GM10248 (cell line): ENCODE results near the gene TYW1B.
"Not testable (repeated sequence)": the region's sequence is repeated elsewhere in the genome, so short reads cannot be mapped to it uniquely, and the experiment has no call there.

Experiments
- CTCF ChIA-PET: fragments of 300-600 bp; sonication (Branson Sonifier 250); formaldehyde crosslinking; extraction: SDS; loops from one replicate; lab custom pipeline; 2021; ENCODE audit warnings: antibody characterized with exemption; lab: Yijun Ruan, JAX
- POLR2A ChIA-PET: fragments of 350-650 bp; sonication (Branson Sonifier 250); formaldehyde crosslinking; extraction: SDS; loops from one replicate; lab custom pipeline; 2020; ENCODE audit warnings: antibody characterized with exemption; lab: Yijun Ruan, JAX
- DNase-seq: peaks from one replicate; pipeline ENCODE4 v3.0.0; 2012; ENCODE audit errors: extremely low spot score
- CTCF ChIP-seq: IDR thresholded peaks from 2 replicates; pipeline ENCODE4 v1.5.1; 2012; ENCODE audit warnings: mild to moderate bottlenecking, low read depth; ENCODE audit errors: extremely low read depth, missing control alignments, control extremely low read depth

Gene TYW1B

GRCh38 chr7:72676880-72677279 lies 151.1 kb downstream of the TYW1B start:
- POLR2A ChIA-PET, CTCF ChIA-PET, DNase-seq: not testable (repeated sequence)

DNA sequence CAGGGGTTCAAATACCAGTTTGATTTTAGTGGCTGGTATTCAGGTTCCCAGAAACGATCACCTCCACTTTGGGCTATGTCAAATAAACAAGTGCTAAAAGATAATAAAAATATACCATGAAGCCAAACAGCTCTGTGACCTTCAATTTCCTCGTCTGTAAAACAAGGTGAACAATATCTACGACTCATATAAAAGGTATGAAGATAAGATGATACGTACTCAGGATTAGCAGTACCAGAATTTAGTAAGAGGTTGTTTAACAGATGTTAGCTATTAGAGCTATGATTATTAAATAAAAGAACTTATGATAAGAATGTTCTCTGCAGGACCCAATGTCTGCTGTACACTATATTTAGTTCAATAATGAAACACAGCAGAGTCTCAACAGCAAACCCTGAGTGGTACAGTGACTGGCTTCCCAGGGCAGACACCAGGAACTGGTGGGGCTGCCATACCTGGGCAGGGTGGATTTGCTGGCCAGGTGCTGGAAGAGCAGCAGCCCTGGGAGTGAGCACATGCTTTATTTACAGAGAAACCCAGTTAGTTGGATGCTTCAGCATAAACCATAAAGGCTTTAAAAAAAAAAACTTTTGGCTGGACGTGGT lies 151.8 kb downstream of the TYW1B start:
- CTCF ChIA-PET, POLR2A ChIA-PET: not testable (repeated sequence)

DNA sequence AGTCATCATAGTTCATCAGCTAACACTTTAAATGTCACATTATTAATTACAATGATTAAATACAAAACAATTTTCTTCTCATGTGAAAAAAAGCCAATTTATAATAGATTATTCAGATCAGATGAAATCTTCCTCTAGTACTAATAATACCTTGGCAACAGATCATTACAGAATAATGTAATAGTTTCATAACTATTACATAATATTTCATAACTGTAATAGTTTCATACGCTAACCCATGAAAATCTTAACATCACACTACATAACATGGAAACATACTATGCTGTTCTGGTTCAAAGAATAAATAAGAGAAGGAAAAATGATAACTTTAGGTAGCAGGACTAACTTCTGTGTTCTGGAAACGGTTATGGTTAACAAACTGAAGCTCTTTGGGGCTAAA lies 152.3 kb downstream of the TYW1B start:
- DNase-seq, CTCF ChIA-PET, POLR2A ChIA-PET: not testable (repeated sequence)

More for the DNA sequence above, 151.8 kb downstream of the TYW1B start:
- DNase-seq, result not testable (repeated sequence)

DNA sequence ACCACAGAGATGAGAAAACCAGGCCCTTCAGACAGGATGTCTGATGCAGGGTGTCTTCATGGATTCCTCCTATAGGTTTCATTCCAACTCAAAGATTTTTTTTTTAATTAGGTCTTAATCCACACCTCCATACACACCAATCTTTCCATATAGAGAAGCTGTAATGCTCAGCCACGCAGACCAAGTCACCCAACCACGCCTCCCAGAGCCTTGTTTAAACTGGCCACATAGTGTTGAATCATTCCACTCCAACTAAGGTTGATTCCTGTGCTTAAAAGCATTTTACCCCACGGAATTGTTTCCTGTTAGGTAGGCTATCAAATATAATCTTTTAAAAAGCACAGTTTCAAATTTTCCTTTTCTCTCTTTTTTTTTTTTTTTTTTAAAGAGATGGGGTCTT lies 153.6 kb downstream of the TYW1B start:
- DNase-seq, result no peak
- ChIA-PET CTCF (no interaction called here), POLR2A (no interaction called here)
- TF ChIP-seq CTCF, result no peak

GRCh38 chr7:72670850-72671249 lies 157.2 kb downstream of the TYW1B start:
- DNase-seq, POLR2A ChIA-PET, CTCF ChIA-PET: not testable (repeated sequence)

DNA sequence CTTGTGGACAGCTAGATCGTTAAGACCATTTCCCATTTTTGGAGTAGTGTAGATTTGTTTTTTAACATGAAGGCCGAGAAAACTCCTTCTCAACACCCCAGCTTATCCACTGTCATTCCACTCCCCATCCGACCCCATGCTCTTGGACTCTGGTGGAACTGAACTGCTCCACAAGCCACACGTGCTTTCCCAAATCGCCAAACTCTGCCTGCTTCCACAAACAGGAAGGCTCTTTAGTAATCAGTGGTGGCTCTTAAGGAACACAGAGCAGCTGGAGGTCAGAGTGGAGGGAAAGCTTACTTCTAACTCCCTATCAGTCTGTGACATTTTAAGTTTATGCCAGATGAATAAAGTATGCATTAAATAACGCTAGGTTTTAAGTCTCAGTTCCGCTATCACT lies 159.6 kb downstream of the TYW1B start:
- DNase-seq, CTCF ChIA-PET, POLR2A ChIA-PET: not testable (repeated sequence)

GRCh38 chr7:72667049-72667448 lies 161.0 kb downstream of the TYW1B start:
- POLR2A ChIA-PET, CTCF ChIA-PET, DNase-seq: not testable (repeated sequence)

GRCh38 chr7:72648574-72648973 lies 179.4 kb downstream of the TYW1B start:
- CTCF ChIA-PET, DNase-seq, POLR2A ChIA-PET: not testable (repeated sequence)

GRCh38 chr7:72643708-72644107 lies 184.3 kb downstream of the TYW1B start:
- POLR2A ChIA-PET, DNase-seq, CTCF ChIA-PET: not testable (repeated sequence)

DNA sequence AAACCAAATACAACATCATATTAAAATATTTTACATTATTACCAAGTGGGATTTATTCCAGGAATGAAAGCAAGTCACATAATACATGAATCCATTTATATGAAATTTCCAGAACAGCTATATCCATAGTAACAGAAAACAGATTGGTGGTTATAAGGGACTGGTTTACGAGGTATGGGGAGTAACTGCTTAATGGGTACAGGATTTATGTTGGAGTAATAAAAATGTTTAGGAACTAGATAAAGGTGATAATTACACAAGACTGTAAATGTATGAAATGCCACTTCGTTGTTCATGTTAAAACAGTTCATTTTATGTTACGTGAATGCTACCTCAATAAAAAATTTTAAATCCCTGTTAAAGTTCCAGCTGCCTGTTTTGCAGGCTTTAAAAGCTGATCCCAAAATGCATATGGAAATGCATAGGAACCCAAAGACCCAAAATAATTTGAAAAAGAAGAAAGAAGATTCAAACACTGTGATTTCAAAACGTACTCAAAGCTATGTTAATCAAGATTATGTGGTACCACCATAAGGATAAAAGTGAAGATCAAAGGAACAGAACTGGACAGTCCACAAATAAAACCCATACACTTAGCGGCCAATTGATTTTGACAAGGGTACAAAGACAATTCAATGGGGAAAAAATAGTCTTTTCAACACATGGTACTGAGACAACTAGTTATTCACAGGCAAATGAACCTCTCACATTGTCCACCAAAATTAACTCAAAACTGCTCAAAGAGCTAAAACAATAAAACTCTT lies 186.3 kb downstream of the TYW1B start:
- CTCF ChIA-PET, POLR2A ChIA-PET, DNase-seq: not testable (repeated sequence)

DNA sequence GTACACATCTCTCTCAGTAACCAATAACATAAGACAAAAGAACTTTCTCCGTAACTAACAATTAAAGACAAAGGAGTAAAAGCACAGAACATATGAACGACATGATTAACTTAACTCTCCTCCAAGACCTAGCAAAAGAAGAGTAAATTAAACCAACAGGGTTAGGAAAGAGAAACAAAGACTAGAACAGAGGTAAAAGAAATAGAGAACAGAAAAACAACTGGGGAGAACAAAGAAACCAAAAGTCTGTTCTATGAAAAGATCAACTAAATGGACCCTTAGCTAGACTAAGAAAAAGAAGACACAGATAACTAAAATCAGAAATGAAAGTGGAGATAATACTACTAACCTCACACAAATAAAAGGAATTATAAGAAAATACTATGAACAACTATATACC lies 187.3 kb downstream of the TYW1B start:
- DNase-seq, POLR2A ChIA-PET, CTCF ChIA-PET: not testable (repeated sequence)

DNA sequence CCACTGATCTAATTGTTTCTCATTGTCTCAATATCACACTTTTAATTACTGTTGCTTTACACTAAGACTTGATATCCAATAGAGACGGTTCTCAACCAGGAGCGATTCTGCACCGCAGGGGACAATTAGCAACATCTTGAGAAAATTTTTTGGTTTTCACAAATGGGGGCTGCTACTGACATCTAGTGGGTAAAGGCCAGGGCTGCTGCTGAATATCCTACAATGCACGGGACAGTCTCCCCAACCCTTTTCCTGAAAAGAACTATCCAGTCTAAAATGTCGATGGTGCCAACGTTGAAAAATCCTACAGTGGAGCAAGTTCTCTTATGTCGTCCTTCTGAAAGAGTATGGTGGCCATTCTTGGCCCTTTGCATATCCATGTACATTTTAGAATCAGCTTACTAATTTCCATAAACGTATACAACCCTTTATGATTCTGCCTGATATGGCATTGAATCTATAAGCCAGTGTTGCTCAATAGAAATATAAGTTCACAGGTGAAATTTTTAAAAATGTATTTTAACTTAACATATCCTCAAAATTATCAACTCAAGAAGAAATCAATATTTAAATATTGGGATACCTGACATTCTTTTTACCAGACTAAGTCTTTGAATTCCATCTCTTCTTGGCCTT lies 192.6 kb downstream of the TYW1B start:
- POLR2A ChIA-PET, DNase-seq: not testable (repeated sequence)
- CTCF ChIA-PET, result interaction anchor here (1.1 to 1.3 kb wide), 2 partner anchors 17 to 883 kb away, joined by 3 read pairs; no protein-coding TSS in a partner anchor

- POLR2A ChIA-PET, CTCF ChIA-PET, DNase-seq: not testable (repeated sequence)
Measured at GRCh38 chr7:72632765-72633292, 195.2 kb downstream of the TYW1B start.

- CTCF ChIA-PET, POLR2A ChIA-PET: not testable (repeated sequence)
Measured at GRCh38 chr7:72628375-72628774, 199.6 kb downstream of the TYW1B start.

GRCh38 chr7:72626428-72627011 lies 201.5 kb downstream of the TYW1B start:
- CTCF ChIA-PET, POLR2A ChIA-PET, DNase-seq: not testable (repeated sequence)

More at GRCh38 chr7:72628375-72628774, 199.6 kb downstream of the TYW1B start:
- DNase-seq, result not testable (repeated sequence)

DNA sequence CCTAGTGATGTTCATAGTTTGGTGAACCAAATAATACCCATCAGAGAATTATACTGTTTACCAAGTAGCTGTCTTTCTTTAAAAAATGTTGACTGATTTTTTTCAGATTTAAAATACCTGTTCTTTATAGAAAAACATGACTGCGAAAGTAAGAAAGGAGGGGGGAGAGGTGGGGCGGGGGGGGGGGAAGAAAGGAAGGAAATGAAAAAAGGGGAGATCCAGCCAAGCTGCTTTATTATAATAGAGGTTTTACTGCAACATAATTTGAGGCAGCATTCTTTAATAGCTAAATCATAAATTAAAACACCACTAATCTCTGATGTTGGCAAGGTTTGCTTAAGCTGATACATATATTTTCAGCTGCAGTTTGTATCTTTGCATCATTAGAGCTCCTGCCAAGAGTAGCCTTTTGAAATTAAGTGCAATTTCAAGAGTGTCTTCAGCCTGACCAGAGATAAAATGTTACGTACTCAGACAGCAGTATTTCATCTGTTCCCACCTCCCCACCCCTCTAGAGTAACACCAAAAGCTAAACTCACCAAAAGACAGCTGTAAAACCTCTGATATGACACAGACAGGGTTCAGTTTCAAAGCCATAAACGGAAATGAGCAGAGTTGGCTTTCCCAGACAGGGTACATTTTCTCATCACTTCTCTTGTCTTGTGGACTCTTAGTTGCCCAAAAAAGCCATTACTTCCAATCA lies 202.1 kb downstream of the TYW1B start:
- POLR2A ChIA-PET, CTCF ChIA-PET, DNase-seq: not testable (repeated sequence)
